H9 (cell line): ENCODE data around the gene FARSA. TPM values are rescaled to one million over a fixed set of nuclear protein-coding genes. Genes with fewer than 3 reads are reported as not detected.
"Not testable (repeated sequence)": the region's sequence is repeated elsewhere in the genome, so short reads cannot be mapped to it uniquely, and the experiment has no call there.

ENCODE experiments used
- DNase-seq: peaks from one replicate; pipeline ENCODE4 v3.0.0-alpha.2; 2017
- H2AFZ ChIP-seq: one replicate; pipeline ENCODE4 v1.6.1; 2013; ENCODE audit warnings: mild to moderate bottlenecking, low read length, control low read depth, moderate library complexity
- H2AK5ac ChIP-seq: 2 replicates; pipeline ENCODE4 v1.6.1; 2013; ENCODE audit warnings: low read length, control low read depth, mixed read lengths; ENCODE audit not compliant: insufficient read length
- H2BK120ac ChIP-seq: one replicate; pipeline ENCODE4 v1.6.1; 2013; ENCODE audit warnings: low read depth, mild to moderate bottlenecking, low read length, control low read depth, inconsistent platforms; ENCODE audit not compliant: poor library complexity, severe bottlenecking
- H2BK12ac ChIP-seq: 2 replicates; pipeline ENCODE4 v1.6.1; 2013; ENCODE audit warnings: low read length, control low read depth, mixed read lengths, low read depth; ENCODE audit not compliant: insufficient read length
- H2BK15ac ChIP-seq: 2 replicates; pipeline ENCODE4 v1.6.1; 2013; ENCODE audit warnings: low read depth, low read length, control low read depth
- H2BK20ac ChIP-seq: one replicate; pipeline ENCODE4 v1.6.1; 2013; ENCODE audit warnings: low read depth, mild to moderate bottlenecking, low read length, control low read depth, inconsistent platforms; ENCODE audit not compliant: poor library complexity, severe bottlenecking
- H2BK5ac ChIP-seq: 2 replicates; pipeline ENCODE4 v1.6.1; 2013; ENCODE audit warnings: low read length, control low read depth, mixed read lengths; ENCODE audit not compliant: insufficient read length
- H3K14ac ChIP-seq: 2 replicates; pipeline ENCODE4 v1.6.1; 2013; ENCODE audit warnings: low read length, control low read depth; ENCODE audit not compliant: insufficient read depth
- H3K18ac ChIP-seq: 2 replicates; pipeline ENCODE4 v1.6.1; 2013; ENCODE audit warnings: low read depth, mild to moderate bottlenecking, mixed read lengths, low read length, control low read depth; ENCODE audit not compliant: insufficient read length
- H3K23ac ChIP-seq: 2 replicates; pipeline ENCODE4 v1.6.1; 2013; ENCODE audit warnings: low read length, control low read depth, mixed read lengths, low read depth; ENCODE audit not compliant: insufficient read length
- H3K23me2 ChIP-seq: 2 replicates; pipeline ENCODE4 v1.6.1; 2013; ENCODE audit warnings: low read depth, mild to moderate bottlenecking, mixed read lengths, low read length, control low read depth; ENCODE audit not compliant: insufficient read length, poor library complexity, severe bottlenecking
- H3K27ac ChIP-seq: 2 replicates; pipeline ENCODE4 v1.5.1; 2013; ENCODE audit warnings: low read length, control low read depth, mixed read lengths, low read depth; ENCODE audit not compliant: insufficient read length
- H3K27me3 ChIP-seq: 2 replicates; pipeline ENCODE4 v1.6.1; 2013; ENCODE audit warnings: low read length, control low read depth, inconsistent platforms; ENCODE audit not compliant: insufficient read depth
- H3K4ac ChIP-seq: 2 replicates; pipeline ENCODE4 v1.6.1; 2013; ENCODE audit warnings: low read depth, mild to moderate bottlenecking, control low read depth, inconsistent platforms, low read length, moderate library complexity
- H3K4me1 ChIP-seq: 2 replicates; pipeline ENCODE4 v1.6.1; 2013; ENCODE audit warnings: low read length, control low read depth, inconsistent platforms; ENCODE audit not compliant: insufficient read depth
- H3K4me2 ChIP-seq: 2 replicates; pipeline ENCODE4 v1.6.1; 2013; ENCODE audit warnings: low read length, control low read depth, mixed read lengths; ENCODE audit not compliant: insufficient read length, insufficient read depth
- H3K56ac ChIP-seq: 2 replicates; pipeline ENCODE4 v1.6.1; 2013; ENCODE audit warnings: low read depth, mild to moderate bottlenecking, mixed read lengths, low read length, control low read depth; ENCODE audit not compliant: insufficient read length
- H3K79me1 ChIP-seq: 2 replicates; pipeline ENCODE4 v1.6.1; 2013; ENCODE audit warnings: low read depth, mild to moderate bottlenecking, moderate library complexity, low read length, control low read depth, inconsistent platforms; ENCODE audit not compliant: insufficient read depth, poor library complexity, severe bottlenecking
- H3K79me2 ChIP-seq: 2 replicates; pipeline ENCODE4 v1.6.1; 2013; ENCODE audit warnings: low read length, control low read depth, inconsistent platforms; ENCODE audit not compliant: insufficient read depth
- H3K9ac ChIP-seq: 2 replicates; pipeline ENCODE4 v1.6.1; 2013; ENCODE audit warnings: low read length, control low read depth, mixed read lengths; ENCODE audit not compliant: insufficient read length; ENCODE audit errors: extremely low read depth
- H3K9me3 ChIP-seq: one replicate; pipeline ENCODE4 v1.6.1; 2013; ENCODE audit warnings: low read depth, low read length, inconsistent platforms; ENCODE audit not compliant: control insufficient read depth
- H3T11ph ChIP-seq: one replicate; pipeline ENCODE4 v1.6.1; 2013; ENCODE audit warnings: mild to moderate bottlenecking, low read length, control low read depth, inconsistent platforms
- H4K20me1 ChIP-seq: one replicate; pipeline ENCODE4 v1.6.1; 2013; ENCODE audit not compliant: control insufficient read depth, insufficient read length, insufficient read depth
- H4K5ac ChIP-seq: 2 replicates; pipeline ENCODE4 v1.6.1; 2013; ENCODE audit warnings: low read depth, mild to moderate bottlenecking, mixed read lengths, low read length, control low read depth; ENCODE audit not compliant: insufficient read length
- H4K8ac ChIP-seq: replicated peaks from 2 replicates; pipeline ENCODE4 v1.6.1; 2013; ENCODE audit warnings: low read length, control low read depth, mixed read lengths, low read depth; ENCODE audit not compliant: insufficient read length
- H4K91ac ChIP-seq: 2 replicates; pipeline ENCODE4 v1.6.1; 2013; ENCODE audit warnings: low read depth, mild to moderate bottlenecking, moderate library complexity, mixed read lengths, low read length, control low read depth; ENCODE audit not compliant: insufficient read length
- H3K27ac Mint-ChIP-seq, 3 experiments: 2 replicates in 2 of 3; 3 replicates in 1 of 3; pipeline ENCODE4 v1.8.0; 2020 to 2021; ENCODE audit warnings: mixed read lengths in 3 of 3, mild to moderate bottlenecking in 1 of 3, moderate library complexity in 1 of 3
- H3K27me3 Mint-ChIP-seq: 2 replicates; pipeline ENCODE4 v1.8.0; 2021; ENCODE audit warnings: low read depth, mild to moderate bottlenecking, moderate library complexity, mixed read lengths
- H3K36me3 Mint-ChIP-seq, 3 experiments: 2 replicates in 2 of 3; 3 replicates in 1 of 3; pipeline ENCODE4 v1.8.0; 2020 to 2021; ENCODE audit warnings: low read depth in 3 of 3, mixed read lengths in 3 of 3; ENCODE audit not compliant: insufficient read depth in 1 of 3
- H3K4me1 Mint-ChIP-seq, 2 experiments: 2 replicates each; pipeline ENCODE4 v1.8.0; 2020; ENCODE audit warnings: mixed read lengths in 2 of 2
- H3K4me3 Mint-ChIP-seq, 2 experiments: 2 replicates in 1 of 2; 3 replicates in 1 of 2; pipeline ENCODE4 v1.8.0; 2020 to 2021; ENCODE audit warnings: mild to moderate bottlenecking in 2 of 2, mixed read lengths in 2 of 2, moderate library complexity in 1 of 2
- H3K9me3 Mint-ChIP-seq, 2 experiments: 2 replicates in 1 of 2; 3 replicates in 1 of 2; pipeline ENCODE4 v1.8.0; 2020; ENCODE audit warnings: mild to moderate bottlenecking in 2 of 2, mixed read lengths in 2 of 2, moderate library complexity in 1 of 2
- CTCF ChIP-seq: fragments of 200-600 bp; sonication (generic); conservative IDR thresholded peaks from 3 replicates; pipeline ENCODE4 v1.8.0; 2021; ENCODE audit warnings: antibody characterized with exemption, mild to moderate bottlenecking
- WGBS: extraction: QIAGEN DNeasy Blood & Tissue Kit; methylation state at CpG from one replicate; pipeline ENCODE4 v1.1.7; 2013; ENCODE audit warnings: missing lambda C conversion rate, low lambda C conversion rate, mixed read lengths; ENCODE audit not compliant: insufficient read length; ENCODE audit errors: extremely low coverage; 5-methylcytosine and 5-hydroxymethylcytosine counted together
- total RNA-seq: library from RNA; stranded (reverse); gene quantifications from 2 replicates; pipeline ENCODE4 v1.2.1, GENCODE V29; 2021

Gene FARSA
- total RNA-seq, 1 experiment from 2014 or later, result 110 TPM

DNA sequence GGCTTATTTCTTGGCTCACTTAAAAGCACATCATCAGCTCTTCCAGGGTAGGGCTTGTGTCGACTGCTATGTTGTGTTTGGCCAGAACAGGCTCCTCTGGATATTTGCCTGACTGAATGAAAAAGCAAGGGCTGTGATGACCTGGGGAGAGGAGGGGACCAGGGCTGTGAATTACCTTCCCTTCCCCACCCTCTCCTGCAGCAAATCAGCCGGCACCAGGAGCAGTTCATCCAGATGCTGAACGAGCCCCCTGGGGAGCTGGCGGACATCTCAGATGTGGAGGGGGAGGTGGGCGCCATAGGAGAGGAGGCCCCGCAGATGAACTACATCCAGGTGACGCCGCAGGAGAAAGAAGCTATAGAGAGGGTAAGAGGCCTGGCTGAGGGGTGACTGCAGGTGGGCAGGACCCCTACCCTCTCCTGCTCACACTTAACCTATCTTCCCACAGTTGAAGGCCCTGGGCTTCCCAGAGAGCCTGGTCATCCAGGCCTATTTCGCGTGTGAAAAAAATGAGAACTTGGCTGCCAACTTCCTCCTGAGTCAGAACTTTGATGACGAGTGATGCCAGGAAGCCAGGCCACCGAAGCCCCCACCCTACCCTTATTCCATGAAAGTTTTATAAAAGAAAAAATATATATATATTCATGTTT is 19.1 kb upstream of the FARSA start:
- H3K4me3 Mint-ChIP-seq, result no peak overlapping the region; a peak in 1 of 5 replicates

GRCh38 chr19:12952050-12952449 is 18.5 kb upstream of the FARSA start:
- not testable (repeated sequence) for H3K79me1 ChIP-seq, H3K27me3 ChIP-seq, H4K20me1 ChIP-seq, H3K79me2 ChIP-seq, H2AFZ ChIP-seq, H4K91ac ChIP-seq, H2AK5ac ChIP-seq, H4K8ac ChIP-seq, H3K4me2 ChIP-seq, H3K4ac ChIP-seq, H3K27ac ChIP-seq, DNase-seq, H4K5ac ChIP-seq, H2BK20ac ChIP-seq, H3K9me3 Mint-ChIP-seq, H2BK120ac ChIP-seq, H3K18ac ChIP-seq, H3K23ac ChIP-seq, H3K23me2 ChIP-seq, H3K56ac ChIP-seq, H2BK12ac ChIP-seq, H2BK15ac ChIP-seq, H3K4me1 ChIP-seq, H3K9me3 ChIP-seq, H3K27me3 Mint-ChIP-seq, H3T11ph ChIP-seq, H2BK5ac ChIP-seq, H3K9ac ChIP-seq, H3K14ac ChIP-seq
- WGBS, result no CpG with 5 or more reads among the region's 6 CpGs
- Mint-ChIP-seq H3K27ac (peak overlapping the region; percentile 23 to 85 (median 77); a peak in 3 of 7 replicates), H3K4me3 (peak overlapping the region in 1 of 2 experiments; percentile 38; a peak in 1 of 5 replicates), H3K4me1 (peaks cover 25 to 44% of the 10 kb centered on the region in 2 experiments), H3K36me3 (peaks cover 49 to 80% (median 77%) of the 10 kb centered on the region in 3 experiments)

More for the DNA sequence above, 19.1 kb upstream of the FARSA start:
- no peak overlapping the region for H3K4ac ChIP-seq
- Mint-ChIP-seq H3K27ac (peak overlapping the region; percentile 19 to 85 (median 57); a peak in 5 of 7 replicates), H3K9me3 (no peaks in the 10 kb centered on the region; a peak in 1 of 5 replicates), H3K36me3 (peaks cover 47 to 79% (median 73%) of the 10 kb centered on the region in 3 experiments), H3K4me1 (peaks cover 24 to 41% of the 10 kb centered on the region in 2 experiments), H3K27me3 (no peaks in the 10 kb centered on the region)
- H4K5ac ChIP-seq, result no peak overlapping the region
- no peak overlapping the region for H3K23ac ChIP-seq
- H2BK20ac ChIP-seq, result no peak overlapping the region
- H2BK15ac ChIP-seq, result no peak overlapping the region
- no peak overlapping the region for H3T11ph ChIP-seq
- DNase-seq, result no peak
- WGBS, result no CpG with 5 or more reads among the region's 12 CpGs
- H3K79me2 ChIP-seq, result peaks cover 7% of the 10 kb centered on the region; the same call in 1 of the 2 replicates
- H4K91ac ChIP-seq, result no peak overlapping the region
- no peak overlapping the region for H2BK5ac ChIP-seq
- H3K4me2 ChIP-seq, result no peak overlapping the region
- no peak overlapping the region for H2AFZ ChIP-seq
- H3K4me1 ChIP-seq, result no peaks in the 10 kb centered on the region; the same call in 1 of the 2 replicates
- H2BK12ac ChIP-seq, result no peak overlapping the region
- H3K9me3 ChIP-seq, result no peaks in the 10 kb centered on the region
- H3K9ac ChIP-seq, result no peak overlapping the region
- no peak overlapping the region for H4K8ac ChIP-seq
- no peaks in the 10 kb centered on the region for H3K27me3 ChIP-seq
- no peak for TF ChIP-seq CTCF
- H4K20me1 ChIP-seq, result no peaks in the 10 kb centered on the region
- H2BK120ac ChIP-seq, result no peak overlapping the region
- no peak overlapping the region for H2AK5ac ChIP-seq
- H3K23me2 ChIP-seq, result peaks cover 3% of the 10 kb centered on the region
- no peak overlapping the region for H3K14ac ChIP-seq
- peaks cover 5% of the 10 kb centered on the region for H3K79me1 ChIP-seq
- H3K56ac ChIP-seq, result no peak overlapping the region
- no peak overlapping the region for H3K18ac ChIP-seq
- H3K27ac ChIP-seq, result no peak overlapping the region
